Measurements from ENCODE around the gene ENO3. TPM values are rescaled to one million over a fixed set of nuclear protein-coding genes. Genes with fewer than 3 reads are reported as not detected.
A peak's percentile ranks its signal among the peaks of the same experiment; 100 is the strongest.
"Not testable (repeated sequence)": the region's sequence is repeated elsewhere in the genome, so short reads cannot be mapped to it uniquely, and the experiment has no call there.

The ENO3 gene
- total and polyA plus RNA-seq, 7 experiments from 2014 or later = 0.87 to 56.3 (median 30.1) TPM

- intact Hi-C loops (cut with micrococcal nuclease) = loop anchor here (2.0 kb wide), 2 partner anchors 32 to 40 kb away; partner anchors contain the start of genes PFN1 (in 1 of the 2), RNF167 (in 1 of the 2) and SLC25A11 (in 1 of the 2)
- no peak overlapping the region for H3K4me3 Mint-ChIP-seq
Measured at GRCh38 chr17:4908301-4908700, 42.6 kb upstream of the ENO3 start.

GRCh38 chr17:4908711-4909496 is 42.0 kb upstream of the ENO3 start:
- H3K4me1 ChIP-seq (ENCODE audit: control insufficient read depth in 2 of 2, insufficient read depth in 2 of 2, low read length in 2 of 2) = peaks cover 7 to 20% of the 10 kb centered on the region in 2 donors
- POLR2A ChIA-PET = interaction anchor here (0.7 to 3.3 kb wide), 13 partner anchors 9 to 199 kb away, joined by 3 to 20 read pairs (median 5); partner anchors contain the start of genes ARRB2, C17orf107, CAMTA2 and PFN1
- no peaks in the 10 kb centered on the region for H3K36me3 ChIP-seq (ENCODE audit: control insufficient read depth in 2 of 3, insufficient read depth in 3 of 3, low read length in 3 of 3)
- Mint-ChIP-seq H3K4me1 (peaks cover 0 to 5% (median 0%) of the 10 kb centered on the region in 7 donors), H3K27ac (no peak overlapping the region), H3K4me3 (no peak overlapping the region), H3K9me3 (no peaks in the 10 kb centered on the region), H3K27me3 (peaks cover 0 to 15% (median 0%) of the 10 kb centered on the region in 5 donors), H3K36me3 (no peaks in the 10 kb centered on the region)
- DNase-seq (peak; percentile 47 to 77 (median 69)), ATAC-seq (peak; percentile 97)
- no peaks in the 10 kb centered on the region for H3K9me3 ChIP-seq (ENCODE audit: control insufficient read depth in 2 of 3, low read length in 3 of 3)
- CTCF ChIA-PET = interaction anchor here (0.6 to 1.8 kb wide), 16 partner anchors 8 to 289 kb away, joined by 3 to 10 read pairs (median 4); partner anchors contain the start of genes C17orf107, CAMTA2, RNF167 and SLC25A11
- H3K4me3 ChIP-seq (ENCODE audit: low read length) = peak overlapping the region; percentile 13
- peak overlapping the region; percentile 56 for H3K27ac ChIP-seq (ENCODE audit: low read depth, low read length)
- H3K27me3 ChIP-seq (ENCODE audit: control insufficient read depth in 2 of 2, insufficient read depth in 2 of 2, low read length in 2 of 2) = no peaks in the 10 kb centered on the region
- intact Hi-C loops (cut with micrococcal nuclease) = loop anchor here (1.0 to 2.0 kb wide), 9 partner anchors 32 to 153 kb away; partner anchors contain the start of genes SPAG7 (in 2 of the 2), CAMTA2 (in 1 of the 2), PFN1 (in 1 of the 2) and RNF167 (in 1 of the 2)

More at GRCh38 chr17:4908301-4908700, 42.6 kb upstream of the ENO3 start:
- H3K27ac ChIP-seq (ENCODE audit: low read depth, low read length) = peak overlapping the region; percentile 56
- ATAC-seq (no peak), DNase-seq (peak in 3 of 9 donors; percentile 20 to 31 (median 27))
- H3K4me1 ChIP-seq (ENCODE audit: control insufficient read depth in 2 of 2, insufficient read depth in 2 of 2, low read length in 2 of 2) = peaks cover 10 to 25% of the 10 kb centered on the region in 2 donors
- H3K27ac Mint-ChIP-seq = no peak overlapping the region
- peak overlapping the region; percentile 13 for H3K4me3 ChIP-seq (ENCODE audit: low read length)
- no peaks in the 10 kb centered on the region for H3K36me3 Mint-ChIP-seq
- no peaks in the 10 kb centered on the region for H3K9me3 Mint-ChIP-seq
- H3K36me3 ChIP-seq (ENCODE audit: control insufficient read depth in 2 of 3, insufficient read depth in 3 of 3, low read length in 3 of 3) = no peaks in the 10 kb centered on the region
- CTCF ChIA-PET = interaction anchor here (0.9 to 1.8 kb wide), 10 partner anchors 8 to 75 kb away, joined by 3 to 10 read pairs (median 5); partner anchors contain the start of genes C17orf107, RNF167 and SLC25A11
- POLR2A ChIA-PET = interaction anchor here (0.9 to 3.3 kb wide), 10 partner anchors 9 to 198 kb away, joined by 3 to 20 read pairs (median 6); partner anchors contain the start of genes ARRB2, C17orf107, PFN1 and RNF167
- peaks cover 4 to 11% (median 6%) of the 10 kb centered on the region in 7 donors for H3K4me1 Mint-ChIP-seq
- H3K27me3 Mint-ChIP-seq = peaks cover 0 to 15% (median 0%) of the 10 kb centered on the region in 5 donors
- no peaks in the 10 kb centered on the region for H3K27me3 ChIP-seq (ENCODE audit: control insufficient read depth in 2 of 2, insufficient read depth in 2 of 2, low read length in 2 of 2)
- no peaks in the 10 kb centered on the region for H3K9me3 ChIP-seq (ENCODE audit: control insufficient read depth in 2 of 3, low read length in 3 of 3)

GRCh38 chr17:4913994-4914393 is 36.9 kb upstream of the ENO3 start:
- peaks cover 0 to 3% (median 0%) of the 10 kb centered on the region in 5 donors for H3K36me3 Mint-ChIP-seq
- H3K4me3 Mint-ChIP-seq = no peak overlapping the region
- peaks cover 0 to 8% (median 0%) of the 10 kb centered on the region in 5 donors for H3K27me3 Mint-ChIP-seq
- H3K27ac Mint-ChIP-seq = no peak overlapping the region
- intact Hi-C loops (cut with micrococcal nuclease) = no loop called here
- Histone ChIP-seq H3K9me3 (ENCODE audit: control insufficient read depth in 2 of 3, low read length in 3 of 3) (no peaks in the 10 kb centered on the region), H3K27me3 (ENCODE audit: control insufficient read depth in 2 of 2, insufficient read depth in 2 of 2, low read length in 2 of 2) (no peaks in the 10 kb centered on the region), H3K4me3 (ENCODE audit: low read length) (no peak overlapping the region), H3K4me1 (ENCODE audit: control insufficient read depth in 2 of 2, insufficient read depth in 2 of 2, low read length in 2 of 2) (peaks cover 1 to 10% of the 10 kb centered on the region in 2 donors), H3K36me3 (ENCODE audit: control insufficient read depth in 2 of 3, insufficient read depth in 3 of 3, low read length in 3 of 3) (no peaks in the 10 kb centered on the region), H3K27ac (ENCODE audit: low read depth, low read length) (no peak overlapping the region)
- no peak for DNase-seq
- CTCF ChIA-PET = interaction anchor here (0.6 to 2.7 kb wide), 2 partner anchors 26 to 283 kb away, joined by 3 to 6 read pairs; partner anchors contain the start of genes RNF167 and SLC25A11
- no peaks in the 10 kb centered on the region for H3K9me3 Mint-ChIP-seq
- peaks cover 0 to 2% (median 0%) of the 10 kb centered on the region in 7 donors for H3K4me1 Mint-ChIP-seq
- no peak for ATAC-seq
- POLR2A ChIA-PET = no interaction called here

- H3K4me1 ChIP-seq (ENCODE audit: control insufficient read depth in 2 of 2, insufficient read depth in 2 of 2, low read length in 2 of 2); H3K27ac Mint-ChIP-seq; H3K27ac ChIP-seq (ENCODE audit: low read depth, low read length); H3K27me3 ChIP-seq (ENCODE audit: control insufficient read depth in 2 of 2, insufficient read depth in 2 of 2, low read length in 2 of 2); H3K36me3 ChIP-seq (ENCODE audit: control insufficient read depth in 2 of 3, insufficient read depth in 3 of 3, low read length in 3 of 3); intact Hi-C loops (cut with micrococcal nuclease); DNase-seq; H3K4me3 ChIP-seq (ENCODE audit: low read length); H3K36me3 Mint-ChIP-seq; H3K4me1 Mint-ChIP-seq; H3K9me3 Mint-ChIP-seq; H3K9me3 ChIP-seq (ENCODE audit: control insufficient read depth in 2 of 3, low read length in 3 of 3); H3K27me3 Mint-ChIP-seq; H3K4me3 Mint-ChIP-seq; POLR2A ChIA-PET; ATAC-seq: not testable (repeated sequence)
- CTCF ChIA-PET = interaction anchor here (0.6 to 2.7 kb wide), 2 partner anchors 25 to 497 kb away, joined by 4 to 6 read pairs; partner anchors contain the start of genes RNF167 and SLC25A11
Measured at GRCh38 chr17:4914551-4914950, 36.4 kb upstream of the ENO3 start.

- Mint-ChIP-seq H3K36me3 (peaks cover 0 to 3% (median 0%) of the 10 kb centered on the region in 5 donors), H3K9me3 (no peaks in the 10 kb centered on the region), H3K27ac (no peak overlapping the region), H3K27me3 (no peaks in the 10 kb centered on the region), H3K4me3 (no peak overlapping the region), H3K4me1 (peaks cover 0 to 4% (median 0%) of the 10 kb centered on the region in 7 donors)
- no peak overlapping the region for H3K4me3 ChIP-seq (ENCODE audit: low read length)
- no peaks in the 10 kb centered on the region for H3K9me3 ChIP-seq (ENCODE audit: control insufficient read depth in 2 of 3, low read length in 3 of 3)
- no peaks in the 10 kb centered on the region for H3K4me1 ChIP-seq (ENCODE audit: control insufficient read depth in 2 of 2, insufficient read depth in 2 of 2, low read length in 2 of 2)
- intact Hi-C loops (cut with micrococcal nuclease) = no loop called here
- no peak for DNase-seq
- CTCF ChIA-PET = no interaction called here
- POLR2A ChIA-PET = interaction anchor here (0.6 to 1.4 kb wide), 3 partner anchors 9 to 48 kb away, joined by 3 to 6 read pairs (median 4); partner anchors contain the start of gene SPAG7
- ATAC-seq = no peak
- no peak overlapping the region for H3K27ac ChIP-seq (ENCODE audit: low read depth, low read length)
- no peaks in the 10 kb centered on the region for H3K36me3 ChIP-seq (ENCODE audit: control insufficient read depth in 2 of 3, insufficient read depth in 3 of 3, low read length in 3 of 3)
- no peaks in the 10 kb centered on the region for H3K27me3 ChIP-seq (ENCODE audit: control insufficient read depth in 2 of 2, insufficient read depth in 2 of 2, low read length in 2 of 2)
Measured at GRCh38 chr17:4919511-4920047, 31.3 kb upstream of the ENO3 start.

- H3K4me3 Mint-ChIP-seq = no peak overlapping the region
- H3K27me3 Mint-ChIP-seq = no peaks in the 10 kb centered on the region
- no peak for DNase-seq
- Histone ChIP-seq H3K9me3 (ENCODE audit: control insufficient read depth in 2 of 3, low read length in 3 of 3) (no peaks in the 10 kb centered on the region), H3K36me3 (ENCODE audit: control insufficient read depth in 2 of 3, insufficient read depth in 3 of 3, low read length in 3 of 3) (no peaks in the 10 kb centered on the region), H3K27me3 (ENCODE audit: control insufficient read depth in 2 of 2, insufficient read depth in 2 of 2, low read length in 2 of 2) (no peaks in the 10 kb centered on the region), H3K4me3 (ENCODE audit: low read length) (no peak overlapping the region), H3K4me1 (ENCODE audit: control insufficient read depth in 2 of 2, insufficient read depth in 2 of 2, low read length in 2 of 2) (no peaks in the 10 kb centered on the region), H3K27ac (ENCODE audit: low read depth, low read length) (no peak overlapping the region)
- intact Hi-C loops (cut with micrococcal nuclease) = no loop called here
- ChIA-PET CTCF (no interaction called here), POLR2A (interaction anchor here (1.1 to 1.4 kb wide), 2 partner anchors 11 to 47 kb away, joined by 3 to 4 read pairs; partner anchors contain the start of gene SPAG7)
- H3K27ac Mint-ChIP-seq = no peak overlapping the region
- H3K4me1 Mint-ChIP-seq = peaks cover 0 to 5% (median 0%) of the 10 kb centered on the region in 7 donors
- ATAC-seq = peak; percentile 65
- H3K9me3 Mint-ChIP-seq = no peaks in the 10 kb centered on the region
- H3K36me3 Mint-ChIP-seq = peaks cover 0 to 4% (median 0%) of the 10 kb centered on the region in 5 donors
Measured at GRCh38 chr17:4920351-4921048, 30.4 kb upstream of the ENO3 start.
